ENCODE results near the gene PSEN2.

- TF ChIP-seq CTCF (IDR thresholded peaks at IDR 0.05; ENCODE audit: insufficient read depth, low read length): no peak
- no peak for TF ChIP-seq GABPA (IDR thresholded peaks at IDR 0.05; ENCODE audit: low read depth)
- TF ChIP-seq POLR2AphosphoS5 (IDR thresholded peaks at IDR 0.05; ENCODE audit: low read depth): no peak
- TF ChIP-seq REST (IDR thresholded peaks at IDR 0.05; ENCODE audit: insufficient replicate concordance, low read depth): no peak
These were observed 3.6 kb downstream of the PSEN2 start for GRCh38 chr1:226873771-226874578.
